Dedifferentiated amniotic fluid mesenchymal stem cell (primary cell): Measurements from ENCODE around the gene COL9A3.

Experiments
- DNase-seq: peaks from one replicate; pipeline ENCODE4 v3.0.0-alpha.2; 2016; ENCODE audit errors: extremely low spot score

COL9A3 gene

GRCh38 chr20:62823688-62824475, 7.0 kb downstream of the COL9A3 start:
- no peak for DNase-seq

GRCh38 chr20:62824476-62825332, 7.9 kb downstream of the COL9A3 start:
- no peak for DNase-seq

- DNase-seq: no peak
Measured at GRCh38 chr20:62825333-62825985, 8.6 kb downstream of the COL9A3 start.

GRCh38 chr20:62825986-62826645, 9.3 kb downstream of the COL9A3 start:
- DNase-seq: no peak

- DNase-seq: no peak
Measured at GRCh38 chr20:62826646-62827310, 9.9 kb downstream of the COL9A3 start.

GRCh38 chr20:62827311-62828038, 10.6 kb downstream of the COL9A3 start:
- DNase-seq: no peak

GRCh38 chr20:62828051-62828450, 11.2 kb downstream of the COL9A3 start:
- DNase-seq: no peak

- DNase-seq: no peak
Measured at GRCh38 chr20:62828511-62829230, 11.8 kb downstream of the COL9A3 start.

GRCh38 chr20:62829231-62830230, 12.7 kb downstream of the COL9A3 start:
- no peak for DNase-seq

- DNase-seq: no peak
Measured at GRCh38 chr20:62830251-62830650, 13.4 kb downstream of the COL9A3 start.

GRCh38 chr20:62830821-62831220, 14.0 kb downstream of the COL9A3 start:
- DNase-seq: no peak

- DNase-seq: no peak
Measured at GRCh38 chr20:62831361-62831788, 14.5 kb downstream of the COL9A3 start.

- DNase-seq: no peak
Measured at GRCh38 chr20:62831854-62832211, 15.0 kb downstream of the COL9A3 start.

- no peak for DNase-seq
Measured at GRCh38 chr20:62832212-62832922, 15.5 kb downstream of the COL9A3 start.

GRCh38 chr20:62832951-62833391, 16.1 kb downstream of the COL9A3 start:
- DNase-seq: no peak

- no peak for DNase-seq
Measured at GRCh38 chr20:62834967-62835730, 18.3 kb downstream of the COL9A3 start.
